ENCODE measurements around the gene CHML.

GRCh38 chr1:241654641-241655040, 14.5 kb upstream of the CHML start:
- TF ChIP-seq CTCF (IDR thresholded peaks at IDR 0.05) (no peak), EZH2 (IDR thresholded peaks at IDR 0.05; ENCODE audit: borderline replicate concordance, insufficient read depth, low read depth, low read length, poor library complexity, severe bottlenecking) (no peak)
